GM12892 (cell line): ENCODE data around the gene WDFY2. TPM values are rescaled to one million over a fixed set of nuclear protein-coding genes. Genes with fewer than 3 reads are reported as not detected.
"Not testable (repeated sequence)": the region's sequence is repeated elsewhere in the genome, so short reads cannot be mapped to it uniquely, and the experiment has no call there.

Source experiments
- DNase-seq: peaks from one replicate; pipeline ENCODE4 v3.0.0; 2011; ENCODE audit not compliant: insufficient read length
- FAIRE-seq: peaks from 2 replicates; lab custom pipeline; 2011; peaks lifted over from hg19 to GRCh38; lab: Jason Lieb, UNC
- POLR2A ChIP-seq: IDR thresholded peaks from 2 replicates; pipeline ENCODE4 v1.6.1; 2011; ENCODE audit warnings: low read depth, low read length, control low read depth
- POLR2AphosphoS5 ChIP-seq: IDR thresholded peaks from 2 replicates; pipeline ENCODE4 v1.6.1; 2011; ENCODE audit warnings: low read depth, low read length, control low read depth
- TAF1 ChIP-seq: IDR thresholded peaks from 2 replicates; pipeline ENCODE4 v1.6.1; 2011; ENCODE audit warnings: low read depth, mild to moderate bottlenecking, control low read depth, low read length, borderline replicate concordance
- polyA plus RNA-seq: library from polyadenylated mRNA; unstranded; fragments of >200 nt; gene quantifications from one replicate; pipeline ENCODE4 v1.2.1, GENCODE V29; 2012; ENCODE audit warnings: missing spikeins, inconsistent platforms; ENCODE audit not compliant: missing spikeins

Gene WDFY2
- 5.0 TPM for polyA plus RNA-seq

DNA sequence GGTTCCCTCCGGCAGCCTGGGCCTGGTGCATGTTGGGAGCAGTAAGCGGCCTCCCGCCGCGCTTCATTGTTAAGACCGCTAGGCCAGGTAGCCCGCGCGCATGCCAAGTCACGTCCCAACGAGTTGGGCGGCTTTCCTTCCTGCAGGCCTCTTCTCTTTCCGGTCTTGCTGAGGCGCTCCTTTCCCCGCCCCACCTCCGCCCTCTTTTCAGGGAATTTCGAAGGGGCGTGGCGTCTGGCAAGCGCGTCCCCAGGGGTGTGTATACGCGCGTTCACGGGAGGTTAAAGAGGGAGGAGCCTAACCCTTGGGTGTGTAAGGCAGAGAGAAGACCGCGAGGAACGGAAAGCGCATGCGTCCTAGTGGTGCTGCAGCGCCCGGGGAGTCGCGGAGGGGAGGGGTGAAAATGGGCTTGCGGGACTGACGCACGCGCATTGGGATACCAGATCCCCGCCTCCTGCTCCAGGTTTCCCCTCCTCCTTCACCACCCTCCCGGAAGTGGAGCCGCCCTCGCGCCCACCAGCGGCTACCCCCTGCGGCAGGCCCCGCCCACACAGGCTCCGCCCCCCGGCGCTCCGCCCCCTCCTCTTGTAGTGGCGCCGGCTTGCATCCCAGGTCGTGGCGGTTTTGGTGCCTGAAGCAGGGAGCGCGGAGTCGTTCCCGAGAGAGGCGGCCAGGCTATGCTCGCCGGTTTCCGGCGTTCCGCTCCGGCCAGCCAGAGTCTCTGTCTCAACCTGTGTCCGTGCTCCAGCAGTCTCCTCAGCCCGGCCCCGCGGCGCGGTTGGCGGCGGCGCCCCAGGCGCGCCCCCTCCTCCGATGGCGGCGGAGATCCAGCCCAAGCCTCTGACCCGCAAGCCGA, at the start of gene WDFY2:
WDFY2 (plus strand) TSS at position 588 of the 856 bp plus-strand sequence; CDS start at position 814, 226 bp downstream.
- TF ChIP-seq POLR2AphosphoS5: 0 out of 2 replicates have a peak, but pooled peaks have one; percentile 58
- peak; percentile 56; the same call in 1 of the 2 replicates for TF ChIP-seq POLR2A
- peak; percentile 55; the same call in 1 of the 2 replicates for TF ChIP-seq TAF1
- FAIRE-seq (peak; percentile 100), DNase-seq (peak; percentile 79)

DNA sequence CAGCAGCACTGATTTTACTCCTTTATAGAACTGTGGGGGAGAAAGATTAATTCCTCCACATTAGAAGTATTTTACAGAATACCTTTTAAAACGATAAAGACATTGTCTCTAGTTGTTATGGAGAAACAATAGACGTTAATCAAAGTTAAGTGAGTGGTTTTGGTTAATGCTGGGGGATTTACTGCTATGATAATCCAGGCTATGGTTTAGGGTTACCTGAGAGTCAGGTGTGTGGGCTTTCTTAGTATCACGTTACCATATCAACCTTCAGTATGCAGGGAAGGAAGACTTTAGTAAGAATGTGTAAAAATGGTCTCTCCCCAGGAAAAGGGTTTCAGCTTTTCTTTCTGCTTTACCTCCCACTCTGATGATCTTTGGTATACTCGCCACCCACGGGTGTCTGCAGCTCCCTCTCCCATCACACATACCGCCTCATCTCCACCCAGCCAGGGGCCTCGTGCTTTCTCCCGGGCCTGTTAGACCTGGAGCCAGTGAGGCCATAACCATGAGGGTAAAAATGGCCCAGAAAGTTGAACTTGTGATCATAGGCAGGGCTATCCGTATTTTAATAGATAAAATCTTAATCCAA, 45.6 kb upstream of the WDFY2 start:
- FAIRE-seq: no peak

GRCh38 chr13:51539887-51540286, 44.4 kb upstream of the WDFY2 start:
- no peak for FAIRE-seq
- DNase-seq: no peak
- TF ChIP-seq TAF1: no peak
- no peak for TF ChIP-seq POLR2A
- TF ChIP-seq POLR2AphosphoS5: no peak

More for the DNA sequence above, 45.6 kb upstream of the WDFY2 start:
- TF ChIP-seq POLR2AphosphoS5 (no peak), TAF1 (no peak), POLR2A (no peak)
- DNase-seq: no peak

DNA sequence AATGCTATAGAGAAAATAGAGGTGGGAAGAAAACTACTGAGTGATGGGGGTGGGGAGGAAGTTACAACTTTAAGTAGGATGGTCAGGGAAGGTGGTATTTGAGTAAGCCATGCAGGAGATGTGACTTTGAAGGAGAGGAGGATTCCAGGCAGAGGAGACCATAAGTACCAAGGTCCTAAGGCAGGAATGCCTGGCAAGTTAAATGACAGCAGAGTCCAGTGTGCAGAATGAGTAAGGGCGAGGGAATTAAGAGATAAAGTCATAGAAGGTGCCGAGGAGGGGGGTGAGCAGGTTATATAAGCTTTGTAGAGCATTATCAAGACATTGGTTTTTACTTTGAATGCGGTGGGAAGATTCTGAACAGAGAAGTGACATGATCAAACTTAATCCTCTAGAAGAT, 43.2 kb upstream of the WDFY2 start:
- no peak for TF ChIP-seq POLR2AphosphoS5
- no peak for TF ChIP-seq TAF1
- no peak for TF ChIP-seq POLR2A
- no peak for FAIRE-seq

GRCh38 chr13:51541809-51542258, 42.4 kb upstream of the WDFY2 start:
- TF ChIP-seq TAF1 (no peak), POLR2AphosphoS5 (no peak), POLR2A (no peak)
- no peak for FAIRE-seq
- DNase-seq: no peak

More for the DNA sequence above, 43.2 kb upstream of the WDFY2 start:
- DNase-seq: no peak

DNA sequence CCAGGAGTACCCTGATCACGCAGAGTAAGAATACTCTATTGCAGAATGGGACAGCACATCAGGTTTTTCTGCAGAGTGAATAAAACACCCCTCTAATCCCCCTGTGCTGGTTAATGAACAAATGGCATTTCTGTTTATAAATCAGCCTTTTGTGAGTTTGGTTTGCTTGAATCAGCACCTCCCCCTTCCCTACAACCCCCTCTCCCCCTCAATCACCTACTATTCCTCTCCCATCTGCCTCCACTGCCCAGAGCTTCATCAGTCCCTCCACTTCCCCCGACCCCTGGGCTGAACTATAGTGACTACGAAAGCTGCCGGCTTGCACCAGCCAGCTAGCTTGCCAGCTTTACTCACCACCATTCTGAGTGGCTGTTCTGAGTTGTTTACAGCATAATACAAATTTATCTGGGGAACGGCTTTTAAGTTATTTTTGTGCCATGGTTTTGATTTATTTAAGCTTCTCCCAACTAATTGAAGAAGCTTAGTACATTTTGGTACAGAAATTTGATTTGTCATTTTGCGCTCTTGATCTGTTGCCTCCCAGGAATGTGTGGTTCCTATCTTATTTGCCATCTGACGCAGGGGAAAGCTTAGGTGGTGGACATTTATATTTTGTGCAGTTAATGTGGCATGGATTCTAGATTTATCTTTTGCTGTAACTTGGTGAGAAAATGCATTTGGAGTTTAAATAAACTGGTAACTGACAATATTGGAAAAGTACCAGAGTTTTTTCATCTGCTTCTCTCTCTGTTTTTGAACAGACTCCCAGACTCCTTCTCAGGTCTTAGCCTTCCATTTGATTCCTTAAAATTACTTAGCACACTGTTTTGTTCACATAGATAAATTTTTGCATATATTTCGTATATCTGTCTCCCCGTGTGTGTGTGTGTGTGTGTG, 41.7 kb upstream of the WDFY2 start:
- FAIRE-seq: no peak
- no peak for DNase-seq
- TF ChIP-seq POLR2AphosphoS5 (no peak), TAF1 (no peak), POLR2A (no peak)

GRCh38 chr13:51545446-51545845, 38.8 kb upstream of the WDFY2 start:
- FAIRE-seq, DNase-seq: not testable (repeated sequence)

DNA sequence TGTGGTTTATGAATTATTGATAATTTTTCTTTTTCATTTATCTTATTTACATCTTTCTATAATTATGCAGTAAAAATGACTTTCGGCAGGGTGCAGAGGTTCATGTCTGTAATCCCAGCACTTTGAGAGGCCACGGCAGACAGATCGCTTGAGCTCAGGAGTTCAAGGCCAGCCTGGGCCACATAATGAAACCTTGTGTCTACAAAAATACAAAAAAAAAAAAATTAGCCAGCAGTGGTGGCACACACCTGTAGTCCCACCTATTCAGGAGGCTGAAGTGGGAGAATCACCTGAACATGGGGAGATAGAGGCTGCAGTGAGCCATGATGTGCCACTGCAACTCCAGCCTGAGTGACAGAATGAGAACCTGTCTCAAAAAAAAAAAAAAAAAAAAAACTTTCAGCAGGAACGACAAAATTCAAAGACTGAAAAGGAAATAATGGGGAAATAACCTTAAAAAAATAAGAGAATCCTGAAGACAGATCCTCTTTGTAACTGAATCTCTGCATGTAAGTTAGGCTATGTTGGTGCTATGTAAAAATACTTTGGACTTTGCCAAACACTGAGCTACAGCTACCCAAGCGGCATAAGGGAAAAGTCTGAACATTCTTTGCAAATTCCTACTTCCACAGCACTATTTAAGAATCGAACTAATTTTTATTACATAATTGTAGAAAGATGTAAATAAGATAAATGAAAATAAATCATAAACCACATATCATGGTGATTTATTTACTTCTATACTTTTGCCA, 36.7 kb upstream of the WDFY2 start:
- FAIRE-seq: no peak

GRCh38 chr13:51549050-51549449, 35.2 kb upstream of the WDFY2 start:
- peak; percentile 71 for FAIRE-seq
- TF ChIP-seq TAF1 (no peak), POLR2AphosphoS5 (no peak), POLR2A (no peak)
- DNase-seq: no peak

More for the DNA sequence above, 36.7 kb upstream of the WDFY2 start:
- TF ChIP-seq POLR2AphosphoS5: no peak
- no peak for TF ChIP-seq TAF1
- TF ChIP-seq POLR2A: no peak
- no peak for DNase-seq

GRCh38 chr13:51549593-51549992, 34.7 kb upstream of the WDFY2 start:
- FAIRE-seq: peak; percentile 44
- DNase-seq: no peak
- TF ChIP-seq TAF1: no peak
- TF ChIP-seq POLR2A: no peak

DNA sequence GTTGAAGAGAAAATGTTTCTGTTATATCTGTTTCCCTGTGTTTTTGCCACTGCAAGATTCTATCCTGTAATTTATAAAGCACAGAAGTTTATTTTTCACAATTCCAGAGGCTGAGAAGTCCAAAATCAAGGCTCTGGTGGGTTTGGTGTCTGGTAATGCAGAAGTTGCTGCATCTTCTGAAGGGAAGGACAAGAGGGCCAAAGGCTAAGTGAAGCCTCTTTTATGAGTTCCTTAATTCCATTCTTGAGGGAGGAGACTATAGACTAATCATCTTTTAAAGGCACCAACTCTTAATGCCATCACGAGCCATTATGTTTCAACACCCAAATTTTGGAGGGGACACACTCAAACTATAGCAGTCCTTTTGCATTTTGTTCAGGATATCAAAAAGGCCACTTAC, 34.1 kb upstream of the WDFY2 start:
- FAIRE-seq: no peak
- DNase-seq: no peak
- no peak for TF ChIP-seq POLR2A
- TF ChIP-seq POLR2AphosphoS5: no peak
- no peak for TF ChIP-seq TAF1
